Measurements from ENCODE around the gene DNPEP. TPM values are rescaled to one million over a fixed set of nuclear protein-coding genes. Genes with fewer than 3 reads are reported as not detected.

The DNPEP gene
- total RNA-seq, 6 experiments from 2014 or later, result 46.9 to 59.4 (median 53.0) TPM

DNA sequence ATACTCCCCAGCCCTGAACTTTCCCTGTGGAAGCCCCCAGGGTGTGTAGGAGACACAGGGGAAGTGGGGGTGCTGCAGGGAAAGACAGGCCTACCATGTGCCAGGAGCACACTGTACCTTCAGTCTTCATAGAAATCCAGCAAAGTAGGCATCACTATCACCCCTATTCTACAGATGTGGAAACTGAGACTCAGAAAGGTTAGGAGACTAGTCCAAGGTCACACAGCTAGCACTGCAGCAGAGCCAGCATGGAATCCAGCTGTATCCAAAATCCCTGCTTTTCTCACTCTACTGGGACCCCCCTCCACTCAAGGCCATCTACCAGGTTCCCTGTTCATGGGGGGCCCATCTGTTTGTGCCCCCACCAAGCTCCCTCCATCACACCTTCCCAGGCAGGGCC, 6.8 kb downstream of the DNPEP start:
- H3K9me3 Mint-ChIP-seq, result no peaks in the 10 kb centered on the region
- H3K4me3 Mint-ChIP-seq, result no peak overlapping the region
- peaks cover 4% of the 10 kb centered on the region for H3K4me1 Mint-ChIP-seq (ENCODE audit: low read depth)
- no peak overlapping the region for H3K27ac Mint-ChIP-seq
- no peaks in the 10 kb centered on the region; the same call in 1 of the 2 replicates for H3K27me3 Mint-ChIP-seq (ENCODE audit: insufficient read depth)
- TF ChIP-seq, protein P1, sequence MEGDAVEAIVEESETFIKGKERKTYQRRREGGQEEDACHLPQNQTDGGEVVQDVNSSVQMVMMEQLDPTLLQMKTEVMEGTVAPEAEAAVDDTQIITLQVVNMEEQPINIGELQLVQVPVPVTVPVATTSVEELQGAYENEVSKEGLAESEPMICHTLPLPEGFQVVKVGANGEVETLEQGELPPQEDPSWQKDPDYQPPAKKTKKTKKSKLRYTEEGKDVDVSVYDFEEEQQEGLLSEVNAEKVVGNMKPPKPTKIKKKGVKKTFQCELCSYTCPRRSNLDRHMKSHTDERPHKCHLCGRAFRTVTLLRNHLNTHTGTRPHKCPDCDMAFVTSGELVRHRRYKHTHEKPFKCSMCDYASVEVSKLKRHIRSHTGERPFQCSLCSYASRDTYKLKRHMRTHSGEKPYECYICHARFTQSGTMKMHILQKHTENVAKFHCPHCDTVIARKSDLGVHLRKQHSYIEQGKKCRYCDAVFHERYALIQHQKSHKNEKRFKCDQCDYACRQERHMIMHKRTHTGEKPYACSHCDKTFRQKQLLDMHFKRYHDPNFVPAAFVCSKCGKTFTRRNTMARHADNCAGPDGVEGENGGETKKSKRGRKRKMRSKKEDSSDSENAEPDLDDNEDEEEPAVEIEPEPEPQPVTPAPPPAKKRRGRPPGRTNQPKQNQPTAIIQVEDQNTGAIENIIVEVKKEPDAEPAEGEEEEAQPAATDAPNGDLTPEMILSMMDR (IDR thresholded peaks at IDR 0.05), result no peak
- DNase-seq, result no peak
- H3K36me3 Mint-ChIP-seq (ENCODE audit: low read depth), result peaks cover 30% of the 10 kb centered on the region

DNA sequence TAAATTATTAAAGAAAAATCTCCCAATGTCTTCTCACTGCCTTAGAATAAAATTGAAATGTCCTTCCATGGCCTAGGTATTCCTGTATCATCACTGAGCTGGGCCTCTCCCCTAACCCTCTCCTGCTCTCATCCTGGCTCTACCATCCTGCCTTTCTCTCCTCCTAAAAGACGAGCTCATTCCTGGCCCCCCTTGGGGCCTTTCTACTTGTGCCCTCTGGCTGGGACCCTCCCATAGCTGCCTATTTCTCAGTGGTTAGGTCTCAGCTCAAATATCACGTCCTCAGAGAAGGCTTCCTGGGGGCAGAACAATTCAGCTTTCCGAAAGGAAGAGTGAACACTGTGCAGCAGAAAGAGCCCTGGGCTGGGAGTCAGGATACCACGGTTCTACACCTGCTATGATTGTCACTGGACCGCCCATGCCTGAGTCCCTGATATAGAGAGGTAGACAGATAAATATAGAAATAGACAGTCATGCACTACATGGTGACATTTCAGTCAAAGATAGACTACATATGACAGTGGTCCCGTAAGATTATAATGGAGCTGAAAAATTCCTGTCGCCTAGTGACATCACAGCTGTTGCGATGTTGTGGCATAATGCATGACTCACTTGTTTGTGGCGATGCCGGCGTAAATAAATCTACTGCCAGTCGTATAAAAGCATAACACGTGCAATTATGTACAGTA, 9.4 kb downstream of the DNPEP start:
- TF ChIP-seq, protein P1 (IDR thresholded peaks at IDR 0.05), result no peak
- H3K27me3 Mint-ChIP-seq (ENCODE audit: insufficient read depth), result no peaks in the 10 kb centered on the region; the same call in 1 of the 2 replicates
- H3K27ac Mint-ChIP-seq, result no peak overlapping the region
- DNase-seq, result no peak
- H3K4me3 Mint-ChIP-seq, result no peak overlapping the region
- H3K4me1 Mint-ChIP-seq (ENCODE audit: low read depth), result peaks cover 4% of the 10 kb centered on the region; the same call in 1 of the 2 replicates
- H3K9me3 Mint-ChIP-seq, result no peaks in the 10 kb centered on the region
- peaks cover 38% of the 10 kb centered on the region for H3K36me3 Mint-ChIP-seq (ENCODE audit: low read depth)

DNA sequence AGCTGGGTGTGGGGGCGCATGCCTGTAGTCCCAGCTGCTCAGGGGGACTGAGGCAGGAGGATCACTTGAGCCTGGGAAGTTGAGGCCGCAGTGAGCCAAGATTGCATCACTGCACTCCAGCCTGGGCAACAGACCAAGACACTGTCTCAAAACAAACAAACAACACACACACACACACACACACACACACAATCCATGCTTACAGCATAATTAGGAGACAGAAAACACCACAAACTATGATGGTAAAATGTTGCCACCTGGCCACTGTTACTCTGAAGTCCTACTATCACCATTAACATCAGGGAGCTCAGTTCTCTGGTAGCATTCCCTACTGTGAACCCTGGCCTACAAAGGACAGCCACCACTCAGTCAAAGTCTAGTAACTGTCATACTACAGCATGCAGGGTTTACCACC, 18.3 kb downstream of the DNPEP start:
- Mint-ChIP-seq H3K27me3 (ENCODE audit: insufficient read depth) (no peaks in the 10 kb centered on the region), H3K36me3 (ENCODE audit: low read depth) (peaks cover 11% of the 10 kb centered on the region), H3K27ac (peak overlapping the region; percentile 90), H3K4me1 (ENCODE audit: low read depth) (peaks cover 20% of the 10 kb centered on the region), H3K9me3 (no peaks in the 10 kb centered on the region), H3K4me3 (peak overlapping the region; percentile 81)
- DNase-seq, result peak; percentile 67
- TF ChIP-seq, protein P1 (IDR thresholded peaks at IDR 0.05), result no peak

DNA sequence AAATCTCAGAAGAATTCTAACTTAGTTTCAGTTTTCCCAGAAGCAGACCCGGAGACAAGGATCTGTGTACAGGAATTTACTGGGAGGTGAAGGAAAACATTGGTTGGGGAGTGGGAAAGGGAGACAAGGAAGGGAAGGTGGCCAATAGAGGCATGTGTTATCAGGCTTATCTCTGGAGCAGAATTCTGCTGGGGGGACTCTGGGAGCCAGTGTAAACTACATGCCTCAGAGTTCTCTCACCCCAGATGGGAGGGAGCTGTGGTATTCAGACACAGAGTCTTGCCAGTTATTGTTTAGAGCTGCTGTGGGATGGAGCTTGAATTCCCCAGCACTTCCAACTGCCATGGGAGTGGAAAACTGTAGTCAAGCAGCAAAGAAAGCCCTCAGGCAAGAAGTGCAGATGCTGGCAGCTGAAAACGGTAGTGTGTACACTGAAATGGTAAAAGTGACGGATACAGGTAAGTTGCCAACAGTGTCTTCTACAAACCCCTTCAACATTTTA, 19.0 kb downstream of the DNPEP start:
- no peaks in the 10 kb centered on the region for H3K9me3 Mint-ChIP-seq
- H3K27me3 Mint-ChIP-seq (ENCODE audit: insufficient read depth), result no peaks in the 10 kb centered on the region
- TF ChIP-seq, protein P1 (IDR thresholded peaks at IDR 0.05), result no peak
- peak; percentile 89 for DNase-seq
- peak overlapping the region; percentile 90 for H3K27ac Mint-ChIP-seq
- peaks cover 20% of the 10 kb centered on the region for H3K4me1 Mint-ChIP-seq (ENCODE audit: low read depth)
- H3K36me3 Mint-ChIP-seq (ENCODE audit: low read depth), result peaks cover 3% of the 10 kb centered on the region; the same call in 1 of the 2 replicates
- H3K4me3 Mint-ChIP-seq, result peak overlapping the region; percentile 81

DNA sequence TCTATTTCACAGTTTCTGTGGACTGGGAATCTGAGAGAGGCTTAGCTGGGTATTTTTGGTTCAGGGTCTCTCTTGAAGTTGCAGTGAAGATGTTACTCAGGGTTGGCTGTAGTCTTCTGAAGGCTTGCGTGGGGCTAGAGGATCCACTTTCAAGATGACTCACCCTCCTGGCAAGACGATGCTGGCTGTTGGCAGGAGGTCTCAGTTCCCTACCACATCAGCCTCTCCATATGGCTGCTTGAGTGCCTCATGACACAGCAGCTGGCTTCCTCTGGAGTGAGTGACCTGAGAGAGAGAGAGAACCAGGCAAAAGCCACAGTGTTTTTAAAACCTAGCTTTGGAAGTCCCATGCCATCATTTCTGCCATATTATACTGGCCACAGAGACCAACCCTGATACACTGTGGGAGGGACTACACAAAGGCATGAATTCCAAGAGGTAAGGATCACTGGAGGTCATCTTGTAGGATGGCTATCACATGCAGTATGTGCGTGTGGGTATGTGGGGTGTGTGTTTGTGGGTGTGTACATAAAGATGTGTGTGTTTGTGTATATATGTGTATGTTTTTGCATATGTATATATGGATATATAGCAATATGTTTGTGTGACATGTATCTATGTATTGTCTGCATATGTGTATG, 25.1 kb downstream of the DNPEP start:
- Mint-ChIP-seq H3K36me3 (ENCODE audit: low read depth) (no peaks in the 10 kb centered on the region), H3K4me1 (ENCODE audit: low read depth) (peaks cover 19% of the 10 kb centered on the region), H3K27me3 (ENCODE audit: insufficient read depth) (peaks cover 24% of the 10 kb centered on the region), H3K27ac (peak overlapping the region; percentile 86), H3K4me3 (no peak overlapping the region), H3K9me3 (no peaks in the 10 kb centered on the region)
- TF ChIP-seq, protein P1 (IDR thresholded peaks at IDR 0.05), result no peak
- peak; percentile 97 for DNase-seq

Data from HFFc6 (cell line).